Measurements from ENCODE around the gene WDFY2. TPM values are rescaled to one million over a fixed set of nuclear protein-coding genes. Genes with fewer than 3 reads are reported as not detected.

The WDFY2 gene
- total RNA-seq, 1 donor = 11.9 TPM

DNA sequence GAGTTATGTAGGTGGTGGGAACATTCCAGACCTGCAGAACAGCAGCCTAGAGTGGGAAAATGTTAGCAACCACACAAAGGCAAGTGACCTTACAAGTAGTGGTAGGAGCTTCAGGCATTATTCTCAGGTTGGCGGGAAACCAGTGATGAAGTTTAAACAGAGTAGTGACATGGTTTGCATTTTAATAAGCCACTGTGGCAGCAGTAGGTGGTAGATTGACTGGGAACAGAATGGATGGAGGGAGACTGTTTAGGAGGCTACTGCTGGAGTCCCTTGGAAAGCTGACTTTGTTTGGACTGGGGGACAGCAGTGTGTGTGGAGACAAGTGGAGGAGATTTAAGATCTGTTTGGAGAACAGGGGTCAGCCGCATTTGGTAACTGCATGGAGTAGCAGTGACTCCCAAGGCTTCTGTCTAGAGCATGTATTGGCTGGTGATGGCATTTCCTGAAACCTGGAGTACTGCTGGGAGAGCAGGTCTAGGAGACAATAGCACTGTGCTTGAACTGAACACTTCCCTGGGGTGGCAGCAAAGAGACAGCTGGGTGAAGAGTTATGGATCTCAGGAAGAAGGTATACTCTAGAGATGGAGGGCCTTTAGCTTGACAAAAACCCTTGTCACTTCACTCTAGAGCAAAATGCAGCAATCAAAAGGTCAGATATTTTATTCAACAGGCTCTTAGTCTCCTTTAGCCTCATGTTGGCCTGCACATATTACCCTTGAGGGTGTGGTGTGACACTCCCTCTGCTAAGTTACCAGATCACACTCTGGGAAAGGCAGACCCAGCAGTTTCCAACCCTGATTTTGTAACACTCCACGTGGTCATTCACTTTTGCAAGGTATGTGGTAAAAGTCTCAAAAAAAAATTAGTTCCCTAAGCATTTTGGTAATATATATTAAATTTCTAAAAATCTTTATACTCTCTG is 149.4 kb downstream of the WDFY2 start:
- no peak overlapping the region for H3K27ac ChIP-seq (ENCODE audit: low read depth, low read length)
- H3K36me3 ChIP-seq (ENCODE audit: insufficient read depth, low read length) = peaks cover under 1% of the 10 kb centered on the region
- H3K4me1 ChIP-seq (ENCODE audit: insufficient read depth, low read length) = peaks cover 43% of the 10 kb centered on the region
- no peaks in the 10 kb centered on the region for H3K27me3 ChIP-seq (ENCODE audit: insufficient read depth, low read length)
- DNase-seq (ENCODE audit: insufficient read length, low spot score, missing footprints) = no peak
- no peak overlapping the region for H2AFZ ChIP-seq (ENCODE audit: low read length)
- H3K4me2 ChIP-seq (ENCODE audit: insufficient read depth, low read length) = no peak overlapping the region
- TF ChIP-seq, protein P1, sequence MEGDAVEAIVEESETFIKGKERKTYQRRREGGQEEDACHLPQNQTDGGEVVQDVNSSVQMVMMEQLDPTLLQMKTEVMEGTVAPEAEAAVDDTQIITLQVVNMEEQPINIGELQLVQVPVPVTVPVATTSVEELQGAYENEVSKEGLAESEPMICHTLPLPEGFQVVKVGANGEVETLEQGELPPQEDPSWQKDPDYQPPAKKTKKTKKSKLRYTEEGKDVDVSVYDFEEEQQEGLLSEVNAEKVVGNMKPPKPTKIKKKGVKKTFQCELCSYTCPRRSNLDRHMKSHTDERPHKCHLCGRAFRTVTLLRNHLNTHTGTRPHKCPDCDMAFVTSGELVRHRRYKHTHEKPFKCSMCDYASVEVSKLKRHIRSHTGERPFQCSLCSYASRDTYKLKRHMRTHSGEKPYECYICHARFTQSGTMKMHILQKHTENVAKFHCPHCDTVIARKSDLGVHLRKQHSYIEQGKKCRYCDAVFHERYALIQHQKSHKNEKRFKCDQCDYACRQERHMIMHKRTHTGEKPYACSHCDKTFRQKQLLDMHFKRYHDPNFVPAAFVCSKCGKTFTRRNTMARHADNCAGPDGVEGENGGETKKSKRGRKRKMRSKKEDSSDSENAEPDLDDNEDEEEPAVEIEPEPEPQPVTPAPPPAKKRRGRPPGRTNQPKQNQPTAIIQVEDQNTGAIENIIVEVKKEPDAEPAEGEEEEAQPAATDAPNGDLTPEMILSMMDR (IDR thresholded peaks at IDR 0.05; ENCODE audit: extremely low read depth, low read depth, low read length) = no peak
- no peaks in the 10 kb centered on the region for H3K9me3 ChIP-seq (ENCODE audit: low read depth, low read length)
- H3K4me3 ChIP-seq (ENCODE audit: insufficient read depth, low read length) = no peak overlapping the region
- peaks cover 4% of the 10 kb centered on the region for H4K20me1 ChIP-seq (ENCODE audit: insufficient read depth, low read length)
- H3K79me2 ChIP-seq (ENCODE audit: insufficient read depth, low read length) = peaks cover 33% of the 10 kb centered on the region

DNA sequence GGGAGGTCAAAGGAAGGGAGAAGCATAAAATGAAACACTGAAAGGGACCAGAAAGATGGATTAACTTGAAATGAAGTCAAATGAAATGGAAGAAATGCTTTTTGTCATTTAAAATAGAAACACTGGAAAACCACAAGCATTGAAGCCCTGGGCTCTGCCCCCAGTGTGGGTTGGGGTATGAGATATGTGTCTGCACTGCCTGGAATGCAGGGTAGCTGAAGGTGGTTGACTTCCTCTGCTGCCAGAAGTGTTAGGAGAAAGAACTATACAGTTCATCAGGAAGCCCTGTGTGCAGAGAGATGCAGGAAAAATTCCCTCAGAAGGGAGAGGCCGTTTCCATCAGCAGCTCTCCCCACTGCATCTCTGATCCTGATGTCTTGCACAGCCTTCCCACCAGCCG is 150.5 kb downstream of the WDFY2 start:
- Histone ChIP-seq H3K4me2 (ENCODE audit: insufficient read depth, low read length) (no peak overlapping the region), H3K79me2 (ENCODE audit: insufficient read depth, low read length) (peaks cover 33% of the 10 kb centered on the region), H3K36me3 (ENCODE audit: insufficient read depth, low read length) (peaks cover 8% of the 10 kb centered on the region), H3K4me3 (ENCODE audit: insufficient read depth, low read length) (no peak overlapping the region), H3K9me3 (ENCODE audit: low read depth, low read length) (no peaks in the 10 kb centered on the region), H2AFZ (ENCODE audit: low read length) (no peak overlapping the region), H3K4me1 (ENCODE audit: insufficient read depth, low read length) (peaks cover 31% of the 10 kb centered on the region), H4K20me1 (ENCODE audit: insufficient read depth, low read length) (peaks cover 4% of the 10 kb centered on the region), H3K27me3 (ENCODE audit: insufficient read depth, low read length) (no peaks in the 10 kb centered on the region), H3K27ac (ENCODE audit: low read depth, low read length) (no peak overlapping the region)
- no peak for DNase-seq (ENCODE audit: insufficient read length, low spot score, missing footprints)
- TF ChIP-seq, protein P1 (IDR thresholded peaks at IDR 0.05; ENCODE audit: extremely low read depth, low read depth, low read length) = no peak

DNA sequence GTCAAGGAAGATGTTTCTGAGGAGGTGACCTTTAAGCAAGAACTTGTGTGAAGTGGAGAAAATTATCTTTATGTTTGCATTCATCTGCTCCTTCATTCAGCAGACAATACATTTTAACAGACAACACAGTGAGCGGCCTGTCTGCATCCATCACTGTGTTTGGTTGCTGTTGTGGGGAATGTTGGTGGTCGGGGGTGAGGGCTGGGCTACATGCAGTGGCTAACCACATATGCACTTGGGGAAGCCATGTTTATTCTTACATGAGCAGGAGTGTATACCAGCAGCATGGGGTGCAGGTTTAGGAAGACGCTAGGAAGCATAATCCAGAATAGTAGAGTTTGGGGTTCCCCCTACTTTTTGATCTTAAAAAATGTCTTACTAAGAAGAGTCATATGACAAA is 153.3 kb downstream of the WDFY2 start:
- Histone ChIP-seq H4K20me1 (ENCODE audit: insufficient read depth, low read length) (peaks cover 4% of the 10 kb centered on the region), H3K36me3 (ENCODE audit: insufficient read depth, low read length) (peaks cover 17% of the 10 kb centered on the region), H3K4me2 (ENCODE audit: insufficient read depth, low read length) (no peak overlapping the region), H3K4me1 (ENCODE audit: insufficient read depth, low read length) (peaks cover 15% of the 10 kb centered on the region), H3K79me2 (ENCODE audit: insufficient read depth, low read length) (peaks cover 19% of the 10 kb centered on the region), H3K9me3 (ENCODE audit: low read depth, low read length) (no peaks in the 10 kb centered on the region), H2AFZ (ENCODE audit: low read length) (no peak overlapping the region), H3K4me3 (ENCODE audit: insufficient read depth, low read length) (no peak overlapping the region), H3K27ac (ENCODE audit: low read depth, low read length) (no peak overlapping the region), H3K27me3 (ENCODE audit: insufficient read depth, low read length) (no peaks in the 10 kb centered on the region)
- TF ChIP-seq, protein P1 (IDR thresholded peaks at IDR 0.05; ENCODE audit: extremely low read depth, low read depth, low read length) = no peak
- no peak for DNase-seq (ENCODE audit: insufficient read length, low spot score, missing footprints)

DNA sequence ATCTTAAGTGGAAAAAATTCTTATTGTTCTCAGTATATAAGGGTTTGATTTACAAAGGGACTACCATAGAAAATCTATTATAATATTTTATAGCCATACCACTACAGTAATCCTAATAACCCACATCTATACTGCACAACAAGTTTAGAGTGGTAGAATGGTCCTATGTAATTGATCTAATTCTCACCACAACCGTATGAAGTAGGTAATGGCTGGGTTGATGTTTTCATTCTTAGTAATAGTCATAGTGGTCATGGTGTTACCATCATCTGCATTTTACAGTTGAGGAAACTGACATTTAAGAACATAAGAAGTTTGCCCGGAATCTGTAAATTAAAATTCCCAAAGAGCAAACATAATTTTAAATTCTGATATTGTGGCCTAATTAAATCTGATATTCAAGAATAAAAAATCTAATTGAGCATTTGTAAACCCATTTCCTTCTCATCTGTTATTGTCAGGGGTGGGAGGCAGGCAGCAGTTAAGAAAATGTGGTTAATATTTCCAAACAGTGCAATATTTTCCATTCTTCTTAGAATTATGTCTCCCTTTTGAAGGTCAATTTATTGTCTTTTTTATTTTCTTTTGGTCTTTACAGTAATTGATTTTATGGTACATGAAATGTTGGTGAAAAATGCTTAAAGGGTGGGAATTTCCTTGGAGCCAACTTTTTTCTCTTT is 154.1 kb downstream of the WDFY2 start:
- TF ChIP-seq, protein P1 (IDR thresholded peaks at IDR 0.05; ENCODE audit: extremely low read depth, low read depth, low read length) = no peak
- Histone ChIP-seq H2AFZ (ENCODE audit: low read length) (no peak overlapping the region), H3K36me3 (ENCODE audit: insufficient read depth, low read length) (peaks cover 20% of the 10 kb centered on the region), H3K4me3 (ENCODE audit: insufficient read depth, low read length) (no peak overlapping the region), H3K4me1 (ENCODE audit: insufficient read depth, low read length) (peaks cover 15% of the 10 kb centered on the region), H3K27me3 (ENCODE audit: insufficient read depth, low read length) (no peaks in the 10 kb centered on the region), H4K20me1 (ENCODE audit: insufficient read depth, low read length) (peaks cover 4% of the 10 kb centered on the region), H3K9me3 (ENCODE audit: low read depth, low read length) (no peaks in the 10 kb centered on the region), H3K79me2 (ENCODE audit: insufficient read depth, low read length) (peaks cover 14% of the 10 kb centered on the region), H3K4me2 (ENCODE audit: insufficient read depth, low read length) (no peak overlapping the region), H3K27ac (ENCODE audit: low read depth, low read length) (no peak overlapping the region)
- DNase-seq (ENCODE audit: insufficient read length, low spot score, missing footprints) = no peak
